Testis (tissue), 3 donors: Measurements from ENCODE around the gene PHAF1. TPM values are rescaled to one million over a fixed set of nuclear protein-coding genes. Genes with fewer than 3 reads are reported as not detected.

Source experiments
- DNase-seq: peaks from one replicate; pipeline ENCODE4 v3.0.0-alpha.2; 2019
- H3K27ac ChIP-seq, 2 donors: fragments of 200-600 bp; sonication (generic); one replicate each; pipeline ENCODE4 v1.5.1; 2019
- H3K27me3 ChIP-seq: fragments of 200-600 bp; sonication (generic); one replicate; pipeline ENCODE4 v1.5.1; 2019
- H3K36me3 ChIP-seq: fragments of 200-600 bp; sonication (generic); one replicate; pipeline ENCODE4 v1.5.1; 2017; ENCODE audit warnings: low read depth; ENCODE audit errors: missing control alignments
- H3K4me1 ChIP-seq: fragments of 200-600 bp; sonication (generic); one replicate; pipeline ENCODE4 v1.5.1; 2019
- H3K4me3 ChIP-seq, 2 donors: fragments of 200-600 bp; sonication (generic); one replicate each; pipeline ENCODE4 v1.5.1; 2017 to 2019
- H3K9me3 ChIP-seq: fragments of 200-600 bp; sonication (generic); one replicate; pipeline ENCODE4 v1.5.1; 2017
- POLR2A ChIP-seq: fragments of 450-650 bp; IDR thresholded peaks from one replicate; pipeline ENCODE4 v1.6.1; 2017; ENCODE audit warnings: antibody characterized with exemption, mild to moderate bottlenecking, moderate library complexity
- WGBS, 2 donors: methylation state at CpG; one replicate each; pipeline ENCODE4 v1.1.5; 2018; 5-methylcytosine and 5-hydroxymethylcytosine counted together
- intact Hi-C: fragments of 100-400 bp; cut with DNase I; formaldehyde crosslinking; loops from one replicate; pipeline ENCODE4 v1.15.1; 2023; ENCODE audit warnings: low total_unique reads
- polyA plus RNA-seq: library from polyadenylated mRNA; stranded (reverse); fragments of 350-450 nt; fragmentation: Illumina TruSeq; extraction: RNeasy Lipid Tissue Mini Kit (QIAGEN cat#74804); gene quantifications from one replicate; pipeline ENCODE4 v1.2.3, GENCODE V29; 2014; ENCODE audit warnings: low read depth, low replicate concordance; ENCODE audit not compliant: insufficient read depth
- total RNA-seq, 2 donors: library from RNA; depleted of rRNA; stranded (reverse); fragments of >200 nt; gene quantifications; one replicate each; pipeline ENCODE4 v1.2.3, GENCODE V29; 2016
- TF ChIP-seq, protein P1 (sequence below), 3 experiments: fragments of 450-650 bp in 2 of 3; fragments of 200-600 bp in 1 of 3; sonication (generic) in 1 of 3; IDR thresholded peaks; one replicate each; pipeline ENCODE4 v1.5.1; 2016 to 2019; ENCODE audit warnings: antibody characterized with exemption in 3 of 3, mild to moderate bottlenecking in 2 of 3, moderate library complexity in 1 of 3

PHAF1 gene
- total and polyA plus RNA-seq, 3 donors from 2014 or later: 31.2 to 41.6 (median 32.6) TPM

DNA sequence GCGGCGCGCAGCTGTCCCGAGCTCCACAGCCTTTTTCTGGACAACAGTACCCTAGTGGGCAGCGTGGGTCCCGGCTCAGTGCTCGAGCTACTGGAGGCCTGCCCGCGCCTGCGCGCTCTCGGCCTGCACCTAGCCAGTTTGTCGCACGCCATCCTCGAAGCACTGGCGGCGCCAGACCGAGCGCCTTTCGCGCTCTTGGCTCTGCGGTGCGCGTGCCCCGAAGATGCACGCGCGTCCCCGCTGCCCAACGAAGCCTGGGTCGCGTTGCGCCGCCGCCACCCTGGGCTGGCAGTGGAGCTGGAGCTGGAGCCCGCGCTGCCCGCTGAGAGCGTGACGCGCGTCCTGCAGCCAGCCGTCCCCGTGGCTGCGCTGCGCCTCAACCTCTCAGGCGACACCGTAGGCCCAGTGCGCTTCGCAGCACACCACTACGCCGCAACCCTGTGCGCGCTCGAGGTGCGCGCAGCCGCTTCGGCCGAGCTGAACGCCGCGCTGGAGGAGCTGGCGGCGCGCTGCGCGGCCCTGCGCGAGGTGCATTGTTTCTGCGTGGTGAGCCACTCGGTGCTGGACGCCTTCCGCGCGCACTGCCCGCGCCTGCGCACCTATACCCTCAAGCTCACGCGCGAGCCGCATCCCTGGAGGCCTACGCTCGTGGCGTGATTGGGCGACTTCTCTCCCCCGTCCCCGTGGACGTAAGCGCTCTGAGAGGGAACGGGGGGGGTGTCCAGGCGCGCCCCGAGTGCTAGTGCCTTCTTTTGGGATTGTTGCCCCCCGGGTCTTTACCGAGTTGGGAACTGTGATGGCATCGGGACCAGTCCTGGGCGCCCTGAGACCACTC lies 53.6 kb downstream of the PHAF1 start:
- TF ChIP-seq, protein P1, sequence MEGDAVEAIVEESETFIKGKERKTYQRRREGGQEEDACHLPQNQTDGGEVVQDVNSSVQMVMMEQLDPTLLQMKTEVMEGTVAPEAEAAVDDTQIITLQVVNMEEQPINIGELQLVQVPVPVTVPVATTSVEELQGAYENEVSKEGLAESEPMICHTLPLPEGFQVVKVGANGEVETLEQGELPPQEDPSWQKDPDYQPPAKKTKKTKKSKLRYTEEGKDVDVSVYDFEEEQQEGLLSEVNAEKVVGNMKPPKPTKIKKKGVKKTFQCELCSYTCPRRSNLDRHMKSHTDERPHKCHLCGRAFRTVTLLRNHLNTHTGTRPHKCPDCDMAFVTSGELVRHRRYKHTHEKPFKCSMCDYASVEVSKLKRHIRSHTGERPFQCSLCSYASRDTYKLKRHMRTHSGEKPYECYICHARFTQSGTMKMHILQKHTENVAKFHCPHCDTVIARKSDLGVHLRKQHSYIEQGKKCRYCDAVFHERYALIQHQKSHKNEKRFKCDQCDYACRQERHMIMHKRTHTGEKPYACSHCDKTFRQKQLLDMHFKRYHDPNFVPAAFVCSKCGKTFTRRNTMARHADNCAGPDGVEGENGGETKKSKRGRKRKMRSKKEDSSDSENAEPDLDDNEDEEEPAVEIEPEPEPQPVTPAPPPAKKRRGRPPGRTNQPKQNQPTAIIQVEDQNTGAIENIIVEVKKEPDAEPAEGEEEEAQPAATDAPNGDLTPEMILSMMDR (IDR thresholded peaks at IDR 0.05): no peak
- peak overlapping the region; percentile 60 to 82 for H3K27ac ChIP-seq
- peaks cover 12% of the 10 kb centered on the region for H3K4me1 ChIP-seq
- intact Hi-C loops: no loop called here
- DNase-seq: peak; percentile 83
- H3K4me3 ChIP-seq: peak overlapping the region; percentile 33 to 55
- H3K27me3 ChIP-seq: no peaks in the 10 kb centered on the region
- 15 to 20% methylated on average over 1 to 64 of the region's 99 CpGs for WGBS, 2 donors
- H3K36me3 ChIP-seq: no peaks in the 10 kb centered on the region
- H3K9me3 ChIP-seq: no peaks in the 10 kb centered on the region

DNA sequence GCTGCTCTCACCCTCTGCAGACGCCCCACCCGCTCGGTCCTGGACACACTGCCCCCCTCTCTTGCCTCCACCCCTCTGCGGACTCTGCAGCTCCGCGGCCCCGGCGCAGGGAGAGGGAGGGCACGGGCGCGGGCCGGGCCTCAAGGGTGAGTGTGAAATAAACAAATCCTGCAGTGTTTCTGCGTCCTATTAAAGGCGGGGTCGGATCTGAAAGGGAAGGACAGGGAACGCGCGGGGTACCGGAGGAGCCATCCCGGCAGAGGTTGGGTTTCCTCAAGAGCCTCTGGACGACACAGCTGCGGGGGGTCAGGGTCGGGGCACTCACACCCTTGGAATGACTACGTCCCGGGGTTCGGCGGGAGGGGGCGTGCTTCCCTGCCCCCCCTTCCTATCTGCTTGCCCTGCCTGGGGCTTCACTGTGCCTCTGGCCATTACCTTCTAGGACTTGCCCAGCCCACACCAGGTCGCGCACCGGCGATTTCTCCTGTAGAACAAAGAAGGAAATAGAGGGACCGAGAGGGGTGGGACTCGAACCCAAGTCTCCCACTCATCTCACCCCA lies 54.3 kb downstream of the PHAF1 start:
- 2% methylated on average over 7 to 34 of the region's 34 CpGs for WGBS, 2 donors
- intact Hi-C loops: no loop called here
- no peak for DNase-seq
- no peaks in the 10 kb centered on the region for H3K27me3 ChIP-seq
- TF ChIP-seq, protein P1 (IDR thresholded peaks at IDR 0.05): no peak
- no peak for TF ChIP-seq POLR2A
- H3K36me3 ChIP-seq: no peaks in the 10 kb centered on the region
- peak overlapping the region; percentile 33 to 55 for H3K4me3 ChIP-seq
- no peaks in the 10 kb centered on the region for H3K9me3 ChIP-seq
- H3K27ac ChIP-seq: peak overlapping the region; percentile 60 to 82
- H3K4me1 ChIP-seq: peaks cover 15% of the 10 kb centered on the region

DNA sequence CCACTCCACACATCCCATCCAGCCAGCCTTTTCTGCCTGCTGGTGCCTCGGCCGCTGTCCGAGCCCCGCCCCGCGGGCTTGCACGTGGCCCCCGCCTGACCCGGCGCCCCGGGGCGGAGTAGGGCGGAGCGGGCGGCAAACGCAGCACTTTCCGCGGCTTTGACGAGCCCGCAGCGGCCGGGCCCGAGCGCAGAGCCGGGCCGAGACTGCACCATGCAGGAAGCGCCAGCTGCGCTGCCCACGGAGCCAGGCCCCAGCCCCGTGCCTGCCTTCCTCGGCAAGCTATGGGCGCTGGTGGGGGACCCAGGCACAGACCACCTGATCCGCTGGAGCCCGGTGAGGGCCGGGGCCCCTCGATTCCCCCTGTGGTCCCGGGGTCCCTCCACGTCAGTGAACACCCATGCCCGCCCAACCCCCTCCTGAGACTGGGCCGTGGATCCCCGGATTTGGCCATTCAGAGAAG lies 54.9 kb downstream of the PHAF1 start, which contains the start of gene HSF4:
Gene HSF4, plus strand, starts transcription at position 147 of the 463 bp plus-strand sequence. Its CDS starts 67 bp downstream, at position 214.
- Histone ChIP-seq H3K27me3 (no peaks in the 10 kb centered on the region), H3K36me3 (no peaks in the 10 kb centered on the region), H3K4me3 (peak within 1 kb of the TSS; percentile 33 to 55), H3K9me3 (no peaks in the 10 kb centered on the region), H3K4me1 (peaks cover 20% of the 10 kb centered on the region), H3K27ac (peak within 1 kb of the TSS; percentile 80 to 82)
- intact Hi-C loops: no loop called here
- peak; percentile 64 for DNase-seq
- TF ChIP-seq, protein P1 (IDR thresholded peaks at IDR 0.05): no peak
- no peak for TF ChIP-seq POLR2A
- 0 to 3% methylated on average over 6 to 37 of the region's 41 CpGs for WGBS, 2 donors

DNA sequence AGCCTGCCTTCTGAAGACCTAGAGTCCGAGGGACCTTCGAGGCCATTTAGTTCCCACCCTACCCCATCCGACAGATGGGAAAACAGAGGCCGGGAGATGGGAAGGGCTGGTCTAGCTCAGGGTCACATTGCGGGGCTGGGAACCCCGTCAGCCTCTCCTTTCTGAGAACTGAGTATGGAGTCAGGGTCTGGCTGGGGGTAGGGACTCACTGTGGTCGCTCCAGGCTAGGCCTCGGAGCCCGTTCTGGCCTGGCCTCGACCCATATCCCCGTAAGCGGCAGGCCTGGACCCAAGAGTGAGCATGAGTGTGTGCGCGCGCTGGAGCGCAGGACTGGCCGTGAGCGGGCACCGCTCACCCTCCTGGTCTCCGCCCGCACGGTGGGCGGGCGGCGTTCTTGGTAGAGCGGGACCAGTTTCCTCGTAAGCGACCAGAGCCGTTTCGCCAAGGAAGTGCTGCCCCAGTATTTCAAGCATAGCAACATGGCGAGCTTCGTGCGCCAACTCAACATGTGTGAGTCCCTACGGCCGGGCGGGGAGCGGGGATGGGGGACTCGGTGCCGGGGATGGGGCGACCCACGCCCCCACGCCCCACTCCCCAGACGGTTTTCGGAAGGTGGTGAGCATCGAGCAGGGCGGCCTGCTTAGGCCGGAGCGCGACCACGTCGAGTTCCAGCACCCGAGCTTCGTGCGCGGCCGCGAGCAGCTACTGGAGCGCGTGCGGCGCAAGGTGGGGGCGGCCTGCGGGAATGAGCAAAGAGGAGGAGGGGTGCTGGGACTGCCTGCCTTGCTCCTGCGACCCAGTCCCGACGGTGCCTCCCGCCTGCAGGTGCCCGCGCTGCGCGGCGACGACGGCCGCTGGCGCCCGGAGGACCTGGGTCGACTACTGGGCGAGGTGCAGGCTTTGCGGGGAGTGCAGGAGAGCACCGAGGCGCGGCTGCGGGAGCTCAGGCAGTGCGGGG lies 55.7 kb downstream of the PHAF1 start:
- WGBS, 2 donors: 39 to 44% methylated on average over 15 to 81 of the region's 85 CpGs
- TF ChIP-seq, protein P1 (IDR thresholded peaks at IDR 0.05): no peak
- TF ChIP-seq POLR2A: no peak
- Histone ChIP-seq H3K4me3 (peak overlapping the region; percentile 33 to 55), H3K4me1 (peaks cover 27% of the 10 kb centered on the region), H3K9me3 (no peaks in the 10 kb centered on the region), H3K36me3 (no peaks in the 10 kb centered on the region), H3K27me3 (no peaks in the 10 kb centered on the region), H3K27ac (peak overlapping the region; percentile 80 to 82)
- intact Hi-C loops: no loop called here
- DNase-seq: no peak
